ENCODE data around the gene ATG2A. TPM values are rescaled to one million over a fixed set of nuclear protein-coding genes. Genes with fewer than 3 reads are reported as not detected.
A peak's percentile ranks its signal among the peaks of the same experiment; 100 is the strongest.

The ATG2A gene
- total and polyA plus RNA-seq, 2 of the 8 experiments (the other 6 are each of a cell fraction or from before 2014, with no cell fraction given): 12.1 to 22.1 TPM

GRCh38 chr11:64865286-64866172, 51.5 kb downstream of the ATG2A start:
- Histone ChIP-seq H3K27me3 (replicated peaks in 1 of 4; ENCODE audit: control insufficient read depth in 3 of 4, extremely low read depth in 1 of 4, insufficient read depth in 3 of 4, low read length in 3 of 4) (no peaks in the 10 kb centered on the region), H3K23me2 (ENCODE audit: low read depth, low read length) (no peaks in the 10 kb centered on the region), H2AK5ac (ENCODE audit: low read depth, low read length) (no peak overlapping the region), H3K4ac (replicated peaks; ENCODE audit: insufficient read length, low read depth, low read length) (no peak overlapping the region), H4K91ac (replicated peaks; ENCODE audit: insufficient read length, low read length) (no peak overlapping the region), H3K23ac (ENCODE audit: insufficient read length) (no peak overlapping the region), H2BK12ac (ENCODE audit: low read depth, low read length) (no peak overlapping the region), H3K14ac (ENCODE audit: insufficient read length) (no peak overlapping the region), H3K36me3 (ENCODE audit: control insufficient read depth in 2 of 4, insufficient read depth in 4 of 4, low read length in 3 of 4) (no peaks in the 10 kb centered on the region), H2BK15ac (ENCODE audit: low read length) (0 out of 2 replicates have a peak overlapping the region, but pooled peaks have one; percentile 81), H4K8ac (ENCODE audit: extremely low read depth, insufficient read depth, low read length) (no peak overlapping the region), H3K79me2 (ENCODE audit: control insufficient read depth in 1 of 2, insufficient read depth in 2 of 2, low read length in 2 of 2) (peaks cover 0 to 9% of the 10 kb centered on the region in 2 experiments; a peak in 1 of 4 replicates), H3K56ac (replicated peaks; ENCODE audit: insufficient read length, low read depth, low read length) (no peak overlapping the region), H3K4me1 (replicated peaks in 1 of 4; ENCODE audit: control insufficient read depth in 3 of 4, insufficient read depth in 4 of 4, low read length in 3 of 4) (peaks cover 0 to 20% (median 15%) of the 10 kb centered on the region in 4 experiments; a peak in 6 of 7 replicates), H4K20me1 (replicated peaks in 1 of 2; ENCODE audit: control insufficient read depth in 1 of 2, insufficient read depth in 2 of 2, low read length in 2 of 2) (peaks cover 0 to 4% of the 10 kb centered on the region in 2 experiments), H3K4me3 (ENCODE audit: extremely low read depth in 1 of 4, insufficient read depth in 2 of 4, low read depth in 3 of 4, low read length in 4 of 4) (no peak overlapping the region), H3K9ac (replicated peaks in 1 of 4; ENCODE audit: extremely low read depth in 1 of 4, low read depth in 3 of 4, low read length in 3 of 4) (no peak overlapping the region), H3K18ac (ENCODE audit: extremely low read depth, low read length) (no peak overlapping the region), H4K5ac (ENCODE audit: insufficient read length, low read depth, low read length) (no peak overlapping the region), H3K27ac (ENCODE audit: low read depth, low read length) (no peak overlapping the region), H3K4me2 (ENCODE audit: insufficient read depth in 1 of 2, low read depth in 2 of 2, low read length in 2 of 2) (no peak overlapping the region), H2AFZ (ENCODE audit: low read length) (no peak overlapping the region), H2BK120ac (replicated peaks; ENCODE audit: low read depth, low read length) (no peak overlapping the region), H2BK5ac (ENCODE audit: low read depth, low read length) (no peak overlapping the region), H2BK20ac (ENCODE audit: low read length) (no peak overlapping the region), H3K9me3 (ENCODE audit: insufficient read depth in 2 of 2, low read depth in 1 of 2, low read length in 1 of 2) (no peaks in the 10 kb centered on the region), H3K79me1 (ENCODE audit: low read depth, low read length) (peaks cover 10% of the 10 kb centered on the region)
- ChIA-PET POLR2A (ENCODE audit: partially characterized antibody) (interaction anchor here (25.7 kb wide), 1 partner anchor 19 kb away, joined by 408 read pairs; the partner anchor contains the start of gene EHD1), CTCF (ENCODE audit: partially characterized antibody) (interaction anchor here (0.9 to 32.3 kb wide), 5 partner anchors 14 to 243 kb away, joined by 3 to 1058 read pairs (median 3); partner anchors contain the start of gene EHD1)
- 88% methylated on average over 15 of the region's 15 CpGs; no CpG with 5 or more reads in 1 of the 2 experiments for WGBS, 2 experiments (ENCODE audit: extremely low coverage in 1 of 2, insufficient coverage in 1 of 2, insufficient read length in 1 of 2, insufficient replicate concordance in 2 of 2, low coverage in 1 of 2, low lambda C conversion rate in 2 of 2, missing lambda C conversion rate in 1 of 2)
- DNase-seq (ENCODE audit: low read depth in 1 of 2, low spot score in 2 of 2): no peak
- no peak for FAIRE-seq
- TF ChIP-seq TCF12 (IDR thresholded peaks at IDR 0.05; ENCODE audit: low read depth, low read length) (no peak), TEAD4 (IDR thresholded peaks at IDR 0.05; ENCODE audit: low read depth, low read length) (no peak), KDM4A (IDR thresholded peaks at IDR 0.05; ENCODE audit: low read depth, low read length, severe bottlenecking) (no peak), USF2 (IDR thresholded peaks at IDR 0.05; ENCODE audit: low read length) (no peak), PHF8 (conservative IDR thresholded peaks at IDR 0.05; ENCODE audit: low read depth, low read length) (no peak), TAF1 (IDR thresholded peaks at IDR 0.05; ENCODE audit: low read depth, low read length) (no peak), CBX5 (IDR thresholded peaks at IDR 0.05; ENCODE audit: low read depth, low read length) (no peak), POLR2AphosphoS5 (IDR thresholded peaks at IDR 0.05; ENCODE audit: low read depth, low read length) (no peak), SIN3A (conservative IDR thresholded peaks at IDR 0.05 in 1 of 2, IDR thresholded peaks at IDR 0.05 in 1 of 2; ENCODE audit: low read depth in 1 of 2, low read length in 2 of 2) (no peak), SRF (IDR thresholded peaks at IDR 0.05; ENCODE audit: low read depth, low read length) (no peak), RFX5 (IDR thresholded peaks at IDR 0.05; ENCODE audit: borderline replicate concordance, low read depth, low read length) (no peak)
